Fibroblast of mammary gland (primary cell): ENCODE measurements around the gene PHETA2.
"Not testable (repeated sequence)": the region's sequence is repeated elsewhere in the genome, so short reads cannot be mapped to it uniquely, and the experiment has no call there.

ENCODE experiments used
- DNase-seq: peaks from one replicate; pipeline ENCODE4 v3.0.0-alpha.2; 2010; ENCODE audit warnings: low read depth
- H3K4me3 ChIP-seq: 2 replicates; pipeline ENCODE4 v1.5.1; 2011; ENCODE audit warnings: low read depth, mild to moderate bottlenecking, low read length, moderate library complexity; ENCODE audit not compliant: control insufficient read depth
- CTCF ChIP-seq: conservative IDR thresholded peaks from 2 replicates; pipeline ENCODE4 v1.5.1; 2011; ENCODE audit warnings: low read depth, low read length, inconsistent platforms; ENCODE audit not compliant: control insufficient read depth, insufficient read depth

PHETA2 gene

GRCh38 chr22:42101199-42101598 is 27.2 kb downstream of the PHETA2 start:
- no peak for DNase-seq
- TF ChIP-seq CTCF: no peak
- no peak overlapping the region for H3K4me3 ChIP-seq

DNA sequence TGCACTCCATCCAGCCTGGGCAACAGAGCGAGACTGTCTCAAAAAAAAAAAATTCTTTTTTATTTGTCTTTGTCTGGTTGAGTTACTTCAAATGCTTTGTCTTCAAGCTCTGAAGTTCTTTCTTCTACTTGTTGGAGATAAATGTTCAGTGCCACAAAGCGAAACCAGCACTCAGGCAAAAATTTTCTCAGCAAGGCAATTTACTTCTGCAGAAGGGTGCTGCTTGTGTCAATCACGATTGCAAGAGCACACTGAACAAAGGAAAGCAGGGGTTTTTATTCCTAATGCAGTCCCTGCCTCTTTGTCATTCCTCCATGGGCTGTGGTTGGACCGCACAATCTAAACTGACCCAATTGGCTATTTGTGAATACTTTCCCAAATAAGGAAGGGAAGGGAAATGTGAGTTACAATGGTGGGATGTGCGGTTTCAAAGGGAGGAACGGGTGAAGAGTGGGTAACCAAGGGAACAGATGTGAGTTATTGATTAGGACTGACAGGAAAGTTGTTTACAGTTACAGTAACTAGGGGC is 30.3 kb downstream of the PHETA2 start:
- not testable (repeated sequence) for H3K4me3 ChIP-seq, DNase-seq

DNA sequence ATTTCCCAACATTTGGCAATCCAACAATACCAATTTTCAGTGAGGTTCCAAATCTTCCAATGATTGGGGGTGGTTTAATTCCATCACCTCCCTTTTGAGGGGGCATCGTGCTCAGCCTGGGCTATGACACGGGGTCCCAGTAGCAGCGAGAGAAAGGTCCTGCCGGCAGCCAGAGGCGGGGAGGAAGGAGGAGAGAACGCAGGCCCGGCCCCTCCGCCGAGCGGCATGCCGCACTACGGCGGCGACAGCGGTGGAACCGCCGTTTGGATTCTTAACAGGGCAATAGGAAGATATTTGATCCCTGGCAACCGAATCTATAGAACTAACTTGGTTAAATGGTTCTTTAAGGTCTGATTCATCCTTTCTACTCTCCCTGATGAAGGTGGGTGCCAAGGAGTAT is 34.8 kb downstream of the PHETA2 start:
- no peak for TF ChIP-seq CTCF
- DNase-seq: no peak
- no peak overlapping the region for H3K4me3 ChIP-seq

DNA sequence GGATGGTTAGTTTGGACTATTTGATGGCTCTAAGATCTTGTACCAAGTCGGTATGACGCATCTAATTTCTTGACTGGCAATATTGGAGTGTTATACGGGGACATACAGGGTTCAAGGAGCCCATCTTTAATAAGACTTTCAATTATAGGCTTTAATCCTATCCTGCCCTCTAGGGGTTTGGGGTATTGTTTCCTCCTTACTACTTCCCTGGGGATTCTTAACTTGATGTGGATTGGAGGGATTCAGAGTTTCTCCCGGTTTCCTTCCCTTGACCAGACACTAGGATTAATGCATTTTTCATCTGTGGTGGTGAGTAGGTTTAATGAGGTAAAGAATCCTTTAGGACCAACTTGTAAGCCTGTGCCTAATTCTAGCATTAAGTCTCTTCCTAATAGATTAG is 37.8 kb downstream of the PHETA2 start:
- H3K4me3 ChIP-seq: no peak overlapping the region
- DNase-seq: no peak
- TF ChIP-seq CTCF: no peak

- not testable (repeated sequence) for DNase-seq, H3K4me3 ChIP-seq
- TF ChIP-seq CTCF: peak; percentile 6
These were observed 38.7 kb downstream of the PHETA2 start for GRCh38 chr22:42112793-42113192.

DNA sequence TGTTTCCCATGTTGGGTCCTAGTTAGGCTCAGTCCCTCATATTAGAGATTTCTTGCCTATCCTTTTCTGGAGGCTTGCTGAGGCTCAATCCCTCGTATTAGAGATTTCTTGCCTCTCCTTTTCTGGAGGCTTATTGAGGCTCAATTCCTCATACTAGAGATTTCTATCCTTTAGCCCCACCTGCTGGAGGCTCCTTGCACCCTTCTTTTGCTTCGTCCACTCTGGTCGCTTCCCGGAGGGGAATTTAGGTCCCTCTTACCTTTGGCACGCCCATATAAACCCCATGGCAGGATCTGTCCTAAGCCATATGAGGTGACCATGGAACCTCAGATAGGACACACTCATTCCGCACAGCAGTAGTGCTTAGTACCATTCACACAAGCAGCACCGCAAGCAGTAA is 40.7 kb downstream of the PHETA2 start:
- H3K4me3 ChIP-seq: no peak overlapping the region
- DNase-seq: peak; percentile 36
- TF ChIP-seq CTCF: peak; percentile 56

DNA sequence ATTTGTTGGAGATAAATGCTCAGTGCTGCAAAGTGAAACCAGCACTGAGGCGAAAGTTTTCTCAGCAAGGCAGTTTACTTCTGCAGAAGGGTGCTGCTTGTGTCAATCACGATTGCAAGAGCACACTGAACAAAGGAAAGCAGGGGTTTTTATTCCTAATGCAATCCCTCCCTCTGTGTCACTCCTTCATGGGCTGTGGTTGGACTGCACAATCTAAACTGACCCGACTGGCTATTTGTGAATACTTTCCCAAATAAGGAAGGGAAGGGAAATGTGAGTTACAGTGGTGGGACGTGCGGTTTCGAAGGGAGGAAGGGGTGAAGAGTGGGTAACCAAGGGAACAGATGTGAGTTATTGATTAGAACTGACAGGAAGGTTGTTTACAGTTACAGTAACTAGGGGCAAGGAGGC is 41.4 kb downstream of the PHETA2 start:
- DNase-seq, H3K4me3 ChIP-seq: not testable (repeated sequence)

GRCh38 chr22:42116848-42117424 is 42.9 kb downstream of the PHETA2 start:
- no peak for TF ChIP-seq CTCF
- peak; percentile 11 for DNase-seq
- no peak overlapping the region for H3K4me3 ChIP-seq

DNA sequence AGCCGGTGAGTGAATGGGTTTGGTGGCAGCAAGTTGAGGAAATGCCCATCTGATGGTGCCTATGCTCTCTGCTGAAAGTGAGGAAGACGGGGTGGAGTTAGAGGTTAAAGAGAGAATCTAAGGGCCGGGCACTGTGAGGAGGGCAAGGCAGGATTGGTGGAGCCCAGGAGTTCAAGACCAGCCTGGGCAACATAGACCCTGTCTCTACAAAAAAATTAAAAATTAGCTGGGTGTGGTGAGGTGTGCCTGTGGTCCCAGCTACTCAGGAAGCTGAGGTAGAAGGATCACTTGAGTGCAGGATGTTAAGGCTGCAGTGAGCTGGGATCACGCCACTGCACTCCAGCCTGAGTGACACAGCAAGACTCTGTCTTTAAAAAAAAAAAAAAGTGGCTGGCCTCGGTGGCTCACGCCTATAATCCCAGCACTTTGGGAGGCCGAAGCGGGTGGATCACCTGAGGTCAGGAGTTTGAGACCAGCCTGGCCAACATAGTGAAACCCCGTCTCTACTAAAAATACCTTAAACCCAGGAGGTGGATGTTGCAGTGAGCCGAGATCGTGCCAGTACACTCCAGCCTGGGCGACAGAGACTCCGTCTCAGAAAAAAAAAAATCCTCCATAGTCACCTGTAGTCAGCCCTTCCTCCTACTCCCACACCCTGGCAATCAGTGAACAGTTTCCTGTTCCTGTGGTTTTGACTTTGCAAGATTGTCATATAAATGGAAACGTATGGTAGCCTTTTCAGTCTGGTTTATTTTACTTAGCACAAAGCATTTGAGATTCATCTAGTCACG is 46.4 kb downstream of the PHETA2 start:
- not testable (repeated sequence) for DNase-seq, H3K4me3 ChIP-seq

- H3K4me3 ChIP-seq, DNase-seq: not testable (repeated sequence)
These were observed 49.5 kb downstream of the PHETA2 start for GRCh38 chr22:42123529-42123928.
